ENCODE measurements around the gene SPCS2. TPM values are rescaled to one million over a fixed set of nuclear protein-coding genes. Genes with fewer than 3 reads are reported as not detected.

The SPCS2 gene
- total and polyA plus RNA-seq, 2 of the 8 experiments (the other 6 are each of a cell fraction or from before 2014, with no cell fraction given), result 92.7 to 161 TPM

GRCh38 chr11:74948898-74949752 lies at the start of gene SPCS2, which contains the start of gene XRRA1 (continued):
- TF ChIP-seq SIX5 (IDR thresholded peaks at IDR 0.05; ENCODE audit: low read depth, low read length) (peak; percentile 49), JUND (IDR thresholded peaks at IDR 0.05; ENCODE audit: low read length) (0 out of 2 replicates have a peak, but pooled peaks have one; percentile 21), SP4 (IDR thresholded peaks at IDR 0.05; ENCODE audit: low read length) (no peak), CTBP2 (IDR thresholded peaks at IDR 0.05; ENCODE audit: borderline replicate concordance, insufficient read depth, insufficient read length, low read length) (no peak), POLR2A (IDR thresholded peaks at IDR 0.05; ENCODE audit: control extremely low read depth in 1 of 2, low read depth in 2 of 2, low read length in 2 of 2) (peak; percentile 81 to 98), NANOG (IDR thresholded peaks at IDR 0.05; ENCODE audit: insufficient read depth, low read depth, low read length, poor library complexity, severe bottlenecking) (no peak), RFX5 (IDR thresholded peaks at IDR 0.05; ENCODE audit: borderline replicate concordance, low read depth, low read length) (0 out of 2 replicates have a peak, but pooled peaks have one; percentile 20), USF2 (IDR thresholded peaks at IDR 0.05; ENCODE audit: low read length) (peak; percentile 84), CBX5 (IDR thresholded peaks at IDR 0.05; ENCODE audit: low read depth, low read length) (no peak), ATF3 (IDR thresholded peaks at IDR 0.05; ENCODE audit: insufficient read depth, low read depth, low read length) (peak; percentile 64; the same call in 1 of the 2 replicates), EZH2 (IDR thresholded peaks at IDR 0.05; ENCODE audit: low read depth, low read length, severe bottlenecking) (no peak), RNF2 (IDR thresholded peaks at IDR 0.05; ENCODE audit: borderline replicate concordance, low read depth, low read length, missing control alignments, poor library complexity, severe bottlenecking) (no peak), SAP30 (IDR thresholded peaks at IDR 0.05; ENCODE audit: insufficient read depth, insufficient replicate concordance, low read length) (no peak), YY1 (IDR thresholded peaks at IDR 0.05; ENCODE audit: low read depth, low read length) (peak; percentile 97), BCL11A (IDR thresholded peaks at IDR 0.05; ENCODE audit: low read depth in 2 of 2, low read length in 2 of 2) (no peak), FOSL1 (IDR thresholded peaks at IDR 0.05; ENCODE audit: insufficient read depth, low read depth, low read length) (no peak), HDAC6 (IDR thresholded peaks at IDR 0.05; ENCODE audit: low read depth, low read length) (no peak), NRF1 (IDR thresholded peaks at IDR 0.05; ENCODE audit: low read depth, low read length) (no peak), TAF7 (optimal IDR thresholded peaks at IDR 0.05; ENCODE audit: borderline replicate concordance, low read depth, low read length) (peak; percentile 86), GTF2F1 (IDR thresholded peaks at IDR 0.05; ENCODE audit: borderline replicate concordance, low read depth, low read length) (no peak)

Measured in H1 (cell line).